DOHH2 (cell line): Measurements from ENCODE around the gene LYPD6.

Source experiments
- H3F3A ChIP-seq: fragments of 200-600 bp; sonication (generic), shearing (Covaris generic); 2 replicates; pipeline ENCODE4 v1.6.0; 2016; ENCODE audit warnings: antibody characterized with exemption, mild to moderate bottlenecking; ENCODE audit not compliant: control insufficient read depth, insufficient read depth
- H3K27ac ChIP-seq: fragments of 200-600 bp; sonication (generic); 2 replicates; pipeline ENCODE4 v1.5.1; 2014; ENCODE audit warnings: low read depth, mild to moderate bottlenecking, low read length, moderate library complexity
- H3K27me3 ChIP-seq: fragments of 200-600 bp; sonication (generic); 2 replicates; pipeline ENCODE4 v1.6.1; 2014; ENCODE audit warnings: mild to moderate bottlenecking, low read length, mixed read lengths; ENCODE audit not compliant: control insufficient read depth
- H3K36me3 ChIP-seq: fragments of 200-600 bp; sonication (generic); 2 replicates; pipeline ENCODE4 v1.6.1; 2014; ENCODE audit warnings: mild to moderate bottlenecking, low read length, moderate library complexity, mixed read lengths; ENCODE audit not compliant: control insufficient read depth
- H3K4me1 ChIP-seq: fragments of 200-600 bp; sonication (generic); 2 replicates; pipeline ENCODE4 v1.6.1; 2014; ENCODE audit warnings: mild to moderate bottlenecking, low read length, mixed read lengths; ENCODE audit not compliant: control insufficient read depth
- H3K4me2 ChIP-seq: fragments of 200-600 bp; sonication (generic); 2 replicates; pipeline ENCODE4 v1.6.0; 2014; ENCODE audit warnings: mild to moderate bottlenecking, low read length, moderate library complexity
- H3K4me3 ChIP-seq: fragments of 200-600 bp; sonication (generic); 2 replicates; pipeline ENCODE4 v1.5.1; 2014; ENCODE audit warnings: mild to moderate bottlenecking, low read length, mixed read lengths
- H3K79me2 ChIP-seq: fragments of 200-600 bp; sonication (generic); 2 replicates; pipeline ENCODE4 v1.6.1; 2014; ENCODE audit warnings: mild to moderate bottlenecking, low read length, mixed read lengths; ENCODE audit not compliant: control insufficient read depth
- H3K9me2 ChIP-seq: fragments of 200-600 bp; sonication (generic); replicated peaks from 2 replicates; pipeline ENCODE4 v1.6.1; 2014; ENCODE audit warnings: mild to moderate bottlenecking, low read length, mixed read lengths; ENCODE audit not compliant: control insufficient read depth
- H3K9me3 ChIP-seq: fragments of 200-600 bp; sonication (generic); 2 replicates; pipeline ENCODE4 v1.6.1; 2014; ENCODE audit warnings: antibody characterized with exemption, low read length, mixed read lengths; ENCODE audit not compliant: control insufficient read depth, insufficient read depth
- H4K20me1 ChIP-seq: fragments of 200-600 bp; sonication (generic); 2 replicates; pipeline ENCODE4 v1.6.0; 2014; ENCODE audit warnings: low read depth, mild to moderate bottlenecking, antibody characterized with exemption, low read length, moderate library complexity; ENCODE audit not compliant: control insufficient read depth, insufficient read depth
- CTCF ChIP-seq: fragments of 200-600 bp; sonication (generic); IDR thresholded peaks from one replicate; pipeline ENCODE4 v1.5.1; 2014; ENCODE audit warnings: antibody characterized with exemption, mild to moderate bottlenecking, low read depth, low read length; ENCODE audit not compliant: poor library complexity, severe bottlenecking
- EZH2phosphoT487 ChIP-seq: fragments of 200-600 bp; sonication (generic); IDR thresholded peaks from 2 replicates; pipeline ENCODE4 v1.6.1; 2017; ENCODE audit warnings: borderline replicate concordance, mild to moderate bottlenecking, antibody characterized with exemption, low read length, moderate library complexity, mixed read lengths

LYPD6 gene

GRCh38 chr2:149422991-149423338, 92.6 kb downstream of the LYPD6 start:
- H3K4me1 ChIP-seq = no peaks in the 10 kb centered on the region
- no peak overlapping the region for H3K27ac ChIP-seq
- no peaks in the 10 kb centered on the region for H3K36me3 ChIP-seq
- H3K9me2 ChIP-seq = no peaks in the 10 kb centered on the region
- no peaks in the 10 kb centered on the region for H3F3A ChIP-seq
- no peak overlapping the region for H3K4me3 ChIP-seq
- H3K27me3 ChIP-seq = peaks cover 3% of the 10 kb centered on the region; the same call in 1 of the 2 replicates
- TF ChIP-seq EZH2phosphoT487 (no peak), CTCF (no peak)
- H3K79me2 ChIP-seq = no peaks in the 10 kb centered on the region
- H4K20me1 ChIP-seq = no peaks in the 10 kb centered on the region
- no peak overlapping the region for H3K4me2 ChIP-seq
- H3K9me3 ChIP-seq = no peaks in the 10 kb centered on the region

- H3K79me2 ChIP-seq = no peaks in the 10 kb centered on the region
- TF ChIP-seq CTCF = no peak
- TF ChIP-seq EZH2phosphoT487 = no peak
- peaks cover 3% of the 10 kb centered on the region; the same call in 1 of the 2 replicates for H3K27me3 ChIP-seq
- H3K4me3 ChIP-seq = no peak overlapping the region
- H3K9me3 ChIP-seq = no peaks in the 10 kb centered on the region
- no peaks in the 10 kb centered on the region for H4K20me1 ChIP-seq
- H3K4me2 ChIP-seq = no peak overlapping the region
- no peaks in the 10 kb centered on the region for H3K9me2 ChIP-seq
- no peaks in the 10 kb centered on the region for H3F3A ChIP-seq
- H3K36me3 ChIP-seq = no peaks in the 10 kb centered on the region
- H3K4me1 ChIP-seq = no peaks in the 10 kb centered on the region
- no peak overlapping the region for H3K27ac ChIP-seq
Measured at GRCh38 chr2:149423630-149424029, 93.2 kb downstream of the LYPD6 start.

GRCh38 chr2:149427387-149427786, 97.0 kb downstream of the LYPD6 start:
- TF ChIP-seq CTCF = no peak
- TF ChIP-seq EZH2phosphoT487 = no peak
- Histone ChIP-seq H3K9me2 (no peaks in the 10 kb centered on the region), H3K79me2 (no peaks in the 10 kb centered on the region), H3K4me3 (no peak overlapping the region), H3K9me3 (no peaks in the 10 kb centered on the region), H4K20me1 (no peaks in the 10 kb centered on the region), H3F3A (no peaks in the 10 kb centered on the region), H3K4me1 (no peaks in the 10 kb centered on the region), H3K36me3 (no peaks in the 10 kb centered on the region), H3K27ac (no peak overlapping the region), H3K4me2 (no peak overlapping the region), H3K27me3 (peaks cover 12% of the 10 kb centered on the region)

- Histone ChIP-seq H3K36me3 (no peaks in the 10 kb centered on the region), H3K9me3 (no peaks in the 10 kb centered on the region), H3K79me2 (no peaks in the 10 kb centered on the region), H3K27me3 (peaks cover 9% of the 10 kb centered on the region), H4K20me1 (no peaks in the 10 kb centered on the region), H3K27ac (no peak overlapping the region), H3K4me2 (no peak overlapping the region), H3K9me2 (no peaks in the 10 kb centered on the region), H3K4me1 (no peaks in the 10 kb centered on the region), H3K4me3 (no peak overlapping the region), H3F3A (no peaks in the 10 kb centered on the region)
- TF ChIP-seq EZH2phosphoT487 (no peak), CTCF (no peak)
Measured at GRCh38 chr2:149428783-149429182, 98.4 kb downstream of the LYPD6 start.
